Stimulated activated CD8-positive, alpha-beta memory T cell treated with anti-CD3 and anti-CD28 coated beads, Interleukin-7, amount 100 ng/mL, for 4 hours (primary cell): Measurements from ENCODE around the gene CCR2.
"Not testable (repeated sequence)": the region's sequence is repeated elsewhere in the genome, so short reads cannot be mapped to it uniquely, and the experiment has no call there.

ENCODE experiments used
- DNase-seq, 2 donors: peaks; one replicate each; pipeline ENCODE4 v3.0.0-alpha.2; 2020; ENCODE audit warnings: low read depth in 2 of 2

The CCR2 gene

GRCh38 chr3:46353647-46354410, at the start of gene CCR2:
Gene CCR2, plus strand, starts transcription at chr3:46354111. Its CDS starts 3,417 bp downstream, at chr3:46357528.
- no peak for DNase-seq

- no peak for DNase-seq
Observed at GRCh38 chr3:46304739-46305138, 49.2 kb upstream of the CCR2 start.

- no peak for DNase-seq
Observed at GRCh38 chr3:46312991-46313390, 40.9 kb upstream of the CCR2 start.

DNA sequence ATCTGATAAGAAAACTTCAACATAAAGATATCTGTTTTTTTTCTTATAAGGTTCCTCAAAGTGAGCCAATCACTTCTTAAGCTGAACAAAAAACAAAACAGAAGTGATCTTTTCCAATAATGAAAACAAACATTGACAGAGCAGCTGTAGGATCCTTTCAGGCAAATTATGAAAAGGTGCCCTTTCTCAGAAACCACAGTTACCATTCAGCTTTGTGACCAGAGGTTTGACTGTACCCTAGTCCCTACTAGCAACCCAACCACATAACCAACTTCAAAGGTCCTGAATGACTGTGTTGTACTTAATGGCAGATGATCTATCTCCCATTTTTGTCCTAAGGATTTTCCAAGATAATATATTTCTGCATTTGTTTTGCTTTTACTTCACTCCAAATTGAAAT, 39.4 kb upstream of the CCR2 start:
- no peak for DNase-seq

GRCh38 chr3:46316206-46316605, 37.7 kb upstream of the CCR2 start:
- no peak for DNase-seq

- no peak for DNase-seq
Observed at GRCh38 chr3:46318207-46318927, 35.5 kb upstream of the CCR2 start.

DNA sequence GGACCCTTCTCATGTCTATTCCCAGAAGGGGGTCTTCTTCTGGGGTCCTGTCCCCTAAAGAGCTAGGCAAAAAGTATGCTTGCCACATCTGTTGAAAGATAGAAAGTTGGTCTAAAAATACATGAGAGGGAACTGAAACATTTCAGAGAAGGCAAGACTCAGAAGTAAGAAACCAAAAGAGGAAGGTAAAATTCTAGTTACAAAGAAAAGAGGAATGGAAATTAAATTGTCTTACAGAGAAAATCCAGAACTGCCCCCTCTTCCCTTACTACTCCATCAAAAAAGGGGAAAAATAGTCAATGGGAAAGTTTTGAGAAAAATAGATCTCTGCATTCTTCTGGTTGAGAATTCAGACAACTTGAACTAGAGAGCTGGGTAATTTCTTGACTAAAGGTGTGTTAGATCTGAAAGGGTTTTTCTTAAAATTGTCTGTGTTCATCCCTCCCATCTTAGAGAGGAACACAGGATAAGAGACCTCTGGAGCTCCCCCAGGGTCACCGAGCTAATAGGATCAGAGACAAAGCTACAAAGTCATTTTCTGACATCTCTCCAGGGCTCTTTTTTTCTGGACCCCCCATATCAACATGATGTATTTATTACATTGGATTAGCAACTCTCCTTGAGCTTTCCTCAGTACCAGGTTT, 32.3 kb upstream of the CCR2 start:
- DNase-seq = no peak

GRCh38 chr3:46324036-46324435, 29.9 kb upstream of the CCR2 start:
- DNase-seq = no peak

DNA sequence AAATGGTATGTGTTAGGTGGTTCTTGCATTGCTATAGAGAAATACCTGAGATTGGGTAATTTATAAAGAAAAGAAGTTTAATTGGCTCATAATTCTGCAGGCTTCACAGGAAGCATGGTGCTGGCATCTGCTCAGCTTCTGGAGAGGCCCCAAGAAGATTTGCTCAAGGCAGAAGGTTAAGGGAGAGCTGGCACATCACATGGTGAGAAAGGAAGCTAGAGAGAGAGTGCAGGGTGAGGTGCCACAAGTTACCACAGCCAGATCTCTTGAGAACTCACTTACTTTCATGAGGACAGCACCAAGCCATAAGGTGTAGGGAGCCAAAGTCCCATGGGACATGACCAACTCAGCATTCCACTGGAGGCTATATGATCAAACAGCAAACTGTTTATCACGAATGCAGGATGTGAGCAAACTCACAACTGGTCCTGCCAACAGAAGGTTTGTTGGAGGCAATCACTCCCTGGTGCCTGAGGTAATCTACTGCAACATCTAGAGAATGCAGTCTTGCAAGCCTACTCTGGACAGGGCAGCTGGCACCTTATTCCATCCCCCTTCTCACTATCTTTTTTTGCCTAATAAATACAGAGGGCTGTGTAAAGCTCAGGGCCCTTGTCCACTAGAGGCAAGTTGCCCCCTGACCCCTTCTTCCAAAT, 28.1 kb upstream of the CCR2 start:
- DNase-seq = no peak

DNA sequence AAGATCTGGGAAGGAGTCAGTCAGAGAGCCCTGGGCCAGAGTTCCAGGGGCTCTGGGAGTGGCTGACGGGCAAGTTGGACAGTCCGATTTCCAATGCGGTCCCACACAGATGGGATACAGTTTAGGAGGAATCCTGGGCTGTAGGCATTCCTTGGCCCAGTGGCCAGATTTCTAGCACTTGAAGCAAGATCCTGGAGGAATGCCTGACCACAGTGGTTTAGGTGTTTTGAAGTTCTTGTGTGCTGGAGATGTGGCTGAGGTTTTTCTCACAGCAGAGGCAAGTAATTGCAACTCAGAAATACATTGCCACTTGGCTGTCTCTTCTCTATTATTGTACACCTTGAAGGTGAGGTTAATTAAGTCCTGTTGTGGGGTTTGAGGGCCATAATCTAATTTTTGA, 23.2 kb upstream of the CCR2 start:
- not testable (repeated sequence) for DNase-seq

DNA sequence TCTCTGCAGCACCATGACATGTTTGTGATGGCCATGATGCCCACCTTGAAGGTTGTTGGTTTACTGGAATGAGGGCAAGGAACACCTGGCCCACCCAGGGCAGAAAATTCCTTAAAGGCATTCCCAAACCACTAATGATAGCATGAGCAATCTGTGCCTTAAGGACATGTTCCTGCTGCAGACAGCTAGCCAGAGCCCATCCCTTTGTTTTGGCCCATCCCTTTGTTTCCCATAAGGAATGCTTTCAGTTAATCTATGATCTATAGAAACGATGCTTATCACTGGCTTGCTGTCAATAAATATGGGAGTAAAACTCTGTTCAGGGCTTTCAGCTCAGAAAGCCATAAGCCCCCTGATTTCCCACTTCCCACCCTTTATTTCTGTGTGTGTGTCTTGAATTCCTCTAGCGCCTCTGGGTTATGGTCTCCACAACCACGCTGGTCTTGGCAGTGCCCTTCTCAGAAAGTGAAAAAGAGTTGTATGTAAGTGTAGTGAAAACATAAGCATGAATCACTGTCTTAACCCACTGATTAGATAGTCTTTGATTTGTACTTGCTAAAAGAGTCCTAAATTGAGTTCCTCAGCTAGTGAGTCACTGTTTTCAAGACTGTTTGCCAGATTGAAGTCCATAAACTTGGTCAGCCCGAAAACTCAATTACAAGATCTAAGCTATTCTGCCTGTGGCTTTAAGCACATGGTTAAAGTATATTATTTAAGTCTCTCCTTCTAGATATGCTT, 19.0 kb upstream of the CCR2 start:
- no peak for DNase-seq

- DNase-seq = no peak
Observed at GRCh38 chr3:46335541-46335940, 18.4 kb upstream of the CCR2 start.

- DNase-seq = no peak
Observed at GRCh38 chr3:46337911-46338310, 16.0 kb upstream of the CCR2 start.

DNA sequence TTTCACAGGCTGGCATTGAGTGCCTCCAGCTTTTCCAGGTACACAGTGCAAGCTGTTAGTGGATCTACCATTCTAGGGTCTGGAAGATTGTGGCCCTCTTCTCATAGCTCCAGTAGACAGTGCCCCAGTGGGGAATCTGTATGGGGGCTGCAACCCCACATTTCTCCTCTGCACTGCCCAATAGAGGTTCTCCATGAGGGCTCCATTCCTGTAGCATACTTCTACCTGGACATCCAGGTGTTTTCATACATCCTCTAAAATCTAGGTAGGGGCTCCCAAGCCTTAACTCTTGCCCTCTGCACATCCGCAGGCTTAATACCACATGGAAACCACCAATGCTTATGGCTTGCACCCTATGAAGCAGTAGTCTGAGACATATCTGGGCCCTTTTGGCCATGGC, 15.1 kb upstream of the CCR2 start:
- no peak for DNase-seq

GRCh38 chr3:46344476-46344875, 9.4 kb upstream of the CCR2 start:
- DNase-seq = no peak

GRCh38 chr3:46348823-46349482, 5.0 kb upstream of the CCR2 start:
- no peak for DNase-seq

GRCh38 chr3:46349484-46350261, 4.2 kb upstream of the CCR2 start:
- DNase-seq = no peak

DNA sequence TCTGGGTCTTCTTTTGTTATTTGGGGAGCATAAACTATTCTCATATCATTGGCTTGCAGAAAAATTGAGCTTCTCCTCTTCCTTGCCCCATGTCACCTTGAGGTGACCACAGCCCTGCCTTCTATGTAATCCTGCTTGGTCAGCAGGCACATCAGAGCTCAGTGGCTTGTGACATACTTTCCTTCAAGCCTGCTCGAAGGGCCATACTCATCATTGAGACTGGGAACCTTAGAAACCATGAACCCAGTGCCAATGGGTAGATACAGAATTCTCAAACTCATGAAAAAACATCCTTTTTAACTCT, 3.7 kb upstream of the CCR2 start:
- no peak for DNase-seq

- no peak for DNase-seq
Observed at GRCh38 chr3:46351646-46352045, 2.3 kb upstream of the CCR2 start.

GRCh38 chr3:46353090-46353489, 821 bp upstream of the CCR2 start:
- no peak for DNase-seq

DNA sequence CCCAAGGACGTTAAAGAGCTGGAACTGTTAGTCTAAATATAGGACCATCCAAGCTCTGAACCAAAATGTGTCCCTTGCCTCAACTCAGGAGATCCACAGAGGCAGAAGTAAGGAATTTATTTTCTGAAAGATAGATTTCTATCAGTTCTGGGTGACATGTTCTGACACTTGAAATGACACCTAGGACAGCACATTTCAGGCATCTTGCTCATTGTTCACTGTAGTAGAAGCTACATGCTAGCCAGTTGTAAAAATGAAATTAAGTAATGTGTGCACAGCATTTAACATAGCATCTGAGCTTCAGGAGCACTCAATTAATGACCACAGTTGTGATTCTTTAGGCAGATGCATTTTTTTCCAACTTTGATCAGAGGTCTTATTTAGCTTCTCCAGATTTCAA, 567 bp downstream of the CCR2 start:
- no peak for DNase-seq
